Activated naive CD8-positive, alpha-beta T cell treated with anti-CD3 and anti-CD28 coated beads, Interleukin-2, amount 50 U/mL, for 16 hours (primary cell): Measurements from ENCODE around the gene CLN6.
"Not testable (repeated sequence)": the region's sequence is repeated elsewhere in the genome, so short reads cannot be mapped to it uniquely, and the experiment has no call there.

Source experiments
- DNase-seq: peaks from one replicate; pipeline ENCODE4 v3.0.0-alpha.2; 2020; ENCODE audit warnings: low read depth, low spot score

Gene CLN6

GRCh38 chr15:68207176-68207935 is 22.2 kb downstream of the CLN6 start:
- no peak for DNase-seq

GRCh38 chr15:68206711-68207151 is 22.8 kb downstream of the CLN6 start:
- DNase-seq = no peak

- DNase-seq = no peak
Observed at GRCh38 chr15:68205954-68206539, 23.5 kb downstream of the CLN6 start.

GRCh38 chr15:68205558-68205944 is 24.0 kb downstream of the CLN6 start:
- no peak for DNase-seq

- DNase-seq = no peak
Observed at GRCh38 chr15:68204776-68205557, 24.6 kb downstream of the CLN6 start, which contains the start of gene CALML4. TSS of gene CALML4 (minus strand) at chr15:68205332. CDS start at chr15:68205247, 85 bp downstream.

- DNase-seq = no peak
Observed at GRCh38 chr15:68204361-68204760, 25.2 kb downstream of the CLN6 start.

- no peak for DNase-seq
Observed at GRCh38 chr15:68203956-68204355, 25.6 kb downstream of the CLN6 start.

- DNase-seq = no peak
Observed at GRCh38 chr15:68203486-68203885, 26.0 kb downstream of the CLN6 start.

GRCh38 chr15:68202994-68203393 is 26.5 kb downstream of the CLN6 start:
- not testable (repeated sequence) for DNase-seq

GRCh38 chr15:68201879-68202261 is 27.7 kb downstream of the CLN6 start:
- no peak for DNase-seq

GRCh38 chr15:68201153-68201878 is 28.2 kb downstream of the CLN6 start:
- no peak for DNase-seq

- DNase-seq = no peak
Observed at GRCh38 chr15:68200016-68200861, 29.3 kb downstream of the CLN6 start.

GRCh38 chr15:68199340-68199739 is 30.2 kb downstream of the CLN6 start:
- DNase-seq = no peak

- no peak for DNase-seq
Observed at GRCh38 chr15:68197661-68198437, 31.7 kb downstream of the CLN6 start.

- DNase-seq = no peak
Observed at GRCh38 chr15:68197170-68197492, 32.4 kb downstream of the CLN6 start.

GRCh38 chr15:68196445-68197169 is 32.9 kb downstream of the CLN6 start:
- DNase-seq = no peak

- no peak for DNase-seq
Observed at GRCh38 chr15:68195336-68196112, 34.0 kb downstream of the CLN6 start.

GRCh38 chr15:68192804-68193486 is 36.6 kb downstream of the CLN6 start:
- no peak for DNase-seq
